Testis (tissue), 2 donors: Measurements from ENCODE around the gene HSPBP1.

Experiments
- POLR2A ChIP-seq: fragments of 450-650 bp; IDR thresholded peaks from one replicate; pipeline ENCODE4 v1.6.1; 2017; ENCODE audit warnings: antibody characterized with exemption, mild to moderate bottlenecking, moderate library complexity
- TF ChIP-seq, protein P1 (sequence below), 3 experiments: fragments of 450-650 bp in 2 of 3; fragments of 200-600 bp in 1 of 3; sonication (generic) in 1 of 3; IDR thresholded peaks; one replicate each; pipeline ENCODE4 v1.5.1; 2016 to 2019; ENCODE audit warnings: antibody characterized with exemption in 3 of 3, mild to moderate bottlenecking in 2 of 3, moderate library complexity in 1 of 3

DNA sequence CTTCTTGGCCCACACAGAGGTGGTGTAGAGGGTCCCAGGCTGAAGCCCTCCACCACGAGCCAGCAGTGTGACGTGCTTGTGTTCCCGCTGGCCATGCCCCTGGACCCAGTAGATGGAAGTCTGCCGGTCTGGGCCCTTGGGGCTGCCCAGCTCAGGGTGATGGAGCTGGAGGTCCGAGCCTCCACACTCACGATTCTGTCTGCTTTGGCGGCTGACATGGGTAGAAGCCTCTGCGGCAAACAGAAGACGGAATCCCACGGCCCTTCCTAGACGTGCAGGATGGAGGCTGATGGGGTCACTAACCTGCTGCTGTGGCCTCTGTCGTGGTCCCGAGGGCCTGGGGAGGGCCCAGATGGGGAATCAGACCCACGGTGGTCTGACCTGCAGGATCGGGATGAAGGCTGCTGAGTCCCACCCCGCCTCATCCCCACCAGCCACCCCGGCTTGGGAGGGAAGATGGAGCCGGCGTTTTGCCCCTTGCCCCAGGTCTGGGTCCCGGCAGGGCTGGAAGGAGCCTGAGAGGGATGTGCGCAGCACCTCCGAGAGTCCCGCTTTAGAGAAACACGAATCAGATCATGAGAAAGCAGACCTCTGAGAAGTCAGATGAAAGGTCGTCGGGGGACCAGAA, 55.8 kb downstream of the HSPBP1 start:
- TF ChIP-seq, protein P1, sequence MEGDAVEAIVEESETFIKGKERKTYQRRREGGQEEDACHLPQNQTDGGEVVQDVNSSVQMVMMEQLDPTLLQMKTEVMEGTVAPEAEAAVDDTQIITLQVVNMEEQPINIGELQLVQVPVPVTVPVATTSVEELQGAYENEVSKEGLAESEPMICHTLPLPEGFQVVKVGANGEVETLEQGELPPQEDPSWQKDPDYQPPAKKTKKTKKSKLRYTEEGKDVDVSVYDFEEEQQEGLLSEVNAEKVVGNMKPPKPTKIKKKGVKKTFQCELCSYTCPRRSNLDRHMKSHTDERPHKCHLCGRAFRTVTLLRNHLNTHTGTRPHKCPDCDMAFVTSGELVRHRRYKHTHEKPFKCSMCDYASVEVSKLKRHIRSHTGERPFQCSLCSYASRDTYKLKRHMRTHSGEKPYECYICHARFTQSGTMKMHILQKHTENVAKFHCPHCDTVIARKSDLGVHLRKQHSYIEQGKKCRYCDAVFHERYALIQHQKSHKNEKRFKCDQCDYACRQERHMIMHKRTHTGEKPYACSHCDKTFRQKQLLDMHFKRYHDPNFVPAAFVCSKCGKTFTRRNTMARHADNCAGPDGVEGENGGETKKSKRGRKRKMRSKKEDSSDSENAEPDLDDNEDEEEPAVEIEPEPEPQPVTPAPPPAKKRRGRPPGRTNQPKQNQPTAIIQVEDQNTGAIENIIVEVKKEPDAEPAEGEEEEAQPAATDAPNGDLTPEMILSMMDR (IDR thresholded peaks at IDR 0.05), result no peak
- no peak for TF ChIP-seq POLR2A
